NCI-H748 treated with DMSO at 0.1 percent for 48 hours (cell line): ENCODE results near the gene CCDC116.
"Not testable (repeated sequence)": the region's sequence is repeated elsewhere in the genome, so short reads cannot be mapped to it uniquely, and the experiment has no call there.

Experiments used
- DNase-seq: peaks from one replicate; lab custom pipeline; 2025; lab: John Stamatoyannopoulos, UW

CCDC116 gene

GRCh38 chr22:21632237-21632895 lies at the start of gene CCDC116:
CCDC116 (plus strand) TSS chr22:21632760; CDS start chr22:21633182, 422 bp downstream.
- peak; percentile 18 for DNase-seq

- no peak for DNase-seq
Measured at GRCh38 chr22:21582801-21583740, 49.5 kb upstream of the CCDC116 start.

- DNase-seq: no peak
Measured at GRCh38 chr22:21585389-21585788, 47.2 kb upstream of the CCDC116 start.

GRCh38 chr22:21587803-21588611 lies 44.6 kb upstream of the CCDC116 start:
- no peak for DNase-seq

- no peak for DNase-seq
Measured at GRCh38 chr22:21589396-21589795, 43.2 kb upstream of the CCDC116 start.

GRCh38 chr22:21590809-21591641 lies 41.5 kb upstream of the CCDC116 start:
- no peak for DNase-seq

GRCh38 chr22:21591695-21592094 lies 40.9 kb upstream of the CCDC116 start:
- DNase-seq: no peak

GRCh38 chr22:21592422-21592821 lies 40.1 kb upstream of the CCDC116 start:
- no peak for DNase-seq

GRCh38 chr22:21593406-21594232 lies 38.9 kb upstream of the CCDC116 start:
- no peak for DNase-seq

- no peak for DNase-seq
Measured at GRCh38 chr22:21594865-21595452, 37.6 kb upstream of the CCDC116 start.

- DNase-seq: not testable (repeated sequence)
Measured at GRCh38 chr22:21596356-21597135, 36.0 kb upstream of the CCDC116 start.

- no peak for DNase-seq
Measured at GRCh38 chr22:21598302-21598701, 34.3 kb upstream of the CCDC116 start.

- DNase-seq: no peak
Measured at GRCh38 chr22:21599053-21599893, 33.3 kb upstream of the CCDC116 start.

- DNase-seq: no peak
Measured at GRCh38 chr22:21602579-21602978, 30.0 kb upstream of the CCDC116 start.

GRCh38 chr22:21603973-21604372 lies 28.6 kb upstream of the CCDC116 start:
- DNase-seq: no peak

- DNase-seq: no peak
Measured at GRCh38 chr22:21605887-21606564, 26.5 kb upstream of the CCDC116 start.

GRCh38 chr22:21606775-21607174 lies 25.8 kb upstream of the CCDC116 start:
- no peak for DNase-seq
